GM21528 (cell line): ENCODE results near the gene GTF2H4.

Experiments used
- ATAC-seq: cut with Tn5 transposase; IDR thresholded peaks from one replicate; pipeline ENCODE4 v1.9.1; 2021; ENCODE audit warnings: mild to moderate bottlenecking, moderate library complexity; ENCODE audit not compliant: unreplicated experiment, low FRiP score

The GTF2H4 gene

DNA sequence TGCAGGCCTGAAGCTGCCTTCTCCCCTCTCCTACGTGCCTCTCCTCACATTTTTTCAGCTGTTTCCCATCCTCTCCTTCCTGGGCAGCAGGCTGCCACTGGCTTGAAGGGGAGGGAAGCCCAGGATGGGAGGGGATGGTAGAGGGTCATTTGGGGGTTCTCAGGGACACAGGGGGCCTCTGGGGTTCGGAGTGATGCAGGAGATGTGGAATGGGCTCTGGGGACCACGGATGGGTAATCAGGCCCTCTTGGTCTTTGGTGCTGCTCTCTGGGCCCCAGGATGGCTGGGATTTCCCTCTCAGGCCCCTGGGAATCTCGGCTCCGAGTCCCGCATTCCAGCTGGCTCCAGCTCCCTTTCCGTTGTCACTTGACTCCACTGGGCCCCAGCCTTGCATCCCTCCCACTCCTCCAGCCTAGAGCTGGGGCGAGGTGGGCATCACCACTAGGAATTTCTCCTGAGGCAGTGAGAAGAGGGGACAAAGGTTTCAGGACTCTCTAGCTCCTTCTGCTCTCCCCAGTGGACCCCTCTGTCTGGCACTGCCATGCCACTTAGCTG lies 25.7 kb upstream of the GTF2H4 start:
- no peak for ATAC-seq

DNA sequence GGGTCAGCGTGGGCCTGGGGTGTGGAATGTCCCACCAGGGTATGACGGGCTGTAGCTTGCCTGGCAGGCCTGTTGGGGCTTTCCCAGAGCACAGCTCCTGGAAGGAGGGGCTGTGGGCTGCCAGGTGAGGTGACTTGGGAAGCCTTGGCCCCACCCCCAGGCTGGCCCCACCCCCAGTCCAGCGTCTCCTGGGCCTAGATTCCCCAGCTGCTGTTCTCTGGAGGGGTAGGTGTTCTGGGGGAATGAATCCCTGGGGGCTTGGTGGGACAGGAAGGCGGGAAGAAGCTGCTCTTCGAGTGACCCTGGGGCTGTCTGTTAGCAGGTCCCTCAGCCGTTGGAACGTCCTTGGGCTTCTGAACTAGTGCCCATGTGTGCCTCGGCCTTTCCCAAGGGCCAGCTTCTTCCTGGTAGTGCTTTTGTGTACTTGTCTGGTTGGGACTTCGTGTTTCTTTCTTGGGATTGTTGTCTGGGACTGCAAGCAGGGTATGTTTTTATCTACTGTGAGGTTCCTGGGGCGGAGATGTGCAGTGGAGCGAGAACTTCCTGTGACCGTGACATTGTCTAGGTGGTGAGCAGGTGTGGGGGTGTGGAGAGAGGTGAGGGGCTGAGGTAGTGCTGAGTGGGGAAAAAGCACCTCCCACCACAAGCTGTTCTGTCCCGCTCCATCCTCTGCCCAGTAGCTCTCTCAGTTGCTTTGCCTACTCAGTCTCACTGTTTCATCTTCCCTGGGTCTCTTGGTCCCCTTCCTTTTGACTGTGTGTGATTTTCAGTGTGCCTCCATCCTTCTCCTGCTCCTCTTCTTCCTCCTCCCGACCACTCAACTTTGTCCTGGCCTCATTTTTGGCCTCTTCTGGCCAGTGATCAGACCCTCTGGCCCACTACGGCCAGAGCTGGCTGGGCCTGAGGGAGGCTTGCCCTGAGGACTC lies 25.0 kb upstream of the GTF2H4 start:
- no peak for ATAC-seq

DNA sequence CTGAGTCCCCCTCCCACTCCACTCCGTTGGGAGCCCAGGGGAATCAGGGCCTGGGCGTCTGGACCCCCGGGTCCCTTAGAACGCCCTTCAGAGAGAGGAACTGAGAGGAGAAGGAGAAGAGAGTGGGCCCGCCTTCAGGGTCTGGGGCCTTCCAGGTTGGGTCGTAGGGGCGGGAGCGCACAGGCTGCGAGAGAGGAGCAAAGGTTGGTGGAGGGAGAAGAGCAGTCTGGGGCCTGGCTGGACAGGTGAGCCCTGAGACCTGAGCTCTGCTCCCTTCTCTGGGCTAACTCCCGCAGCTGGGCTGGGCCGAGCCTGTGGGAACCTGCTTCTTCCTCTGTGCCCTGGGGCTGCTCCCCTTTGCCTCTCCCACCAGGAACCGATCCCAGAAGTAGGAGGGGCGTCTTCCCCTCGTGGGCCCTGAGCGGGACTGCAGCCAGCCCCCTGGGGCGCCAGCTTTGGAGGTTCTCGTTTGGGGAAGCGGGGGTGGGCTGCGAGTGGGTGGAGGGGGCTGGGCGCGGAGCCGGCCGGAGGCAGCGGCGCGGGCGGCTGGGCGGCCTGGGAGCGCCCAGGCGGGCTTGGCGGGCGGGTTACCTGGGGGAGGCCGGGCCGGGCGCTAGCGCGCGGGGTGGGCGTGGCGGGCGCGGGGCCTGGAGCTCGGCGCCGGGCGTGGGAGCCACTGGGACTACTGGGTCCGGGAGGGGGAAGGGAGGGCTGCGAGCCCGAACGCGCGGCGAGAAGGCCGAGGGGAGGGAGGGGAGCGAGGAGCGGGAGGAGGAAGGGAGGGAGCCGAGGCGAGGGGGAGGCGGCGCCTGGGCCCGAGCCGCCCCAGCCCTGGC lies 24.1 kb upstream of the GTF2H4 start, which contains the start of gene DDR1:
TSS of gene DDR1 (plus strand) at position 835 of the 836 bp plus-strand sequence. CDS start 4,211 bp downstream, outside the sequence.
- no peak for ATAC-seq

DNA sequence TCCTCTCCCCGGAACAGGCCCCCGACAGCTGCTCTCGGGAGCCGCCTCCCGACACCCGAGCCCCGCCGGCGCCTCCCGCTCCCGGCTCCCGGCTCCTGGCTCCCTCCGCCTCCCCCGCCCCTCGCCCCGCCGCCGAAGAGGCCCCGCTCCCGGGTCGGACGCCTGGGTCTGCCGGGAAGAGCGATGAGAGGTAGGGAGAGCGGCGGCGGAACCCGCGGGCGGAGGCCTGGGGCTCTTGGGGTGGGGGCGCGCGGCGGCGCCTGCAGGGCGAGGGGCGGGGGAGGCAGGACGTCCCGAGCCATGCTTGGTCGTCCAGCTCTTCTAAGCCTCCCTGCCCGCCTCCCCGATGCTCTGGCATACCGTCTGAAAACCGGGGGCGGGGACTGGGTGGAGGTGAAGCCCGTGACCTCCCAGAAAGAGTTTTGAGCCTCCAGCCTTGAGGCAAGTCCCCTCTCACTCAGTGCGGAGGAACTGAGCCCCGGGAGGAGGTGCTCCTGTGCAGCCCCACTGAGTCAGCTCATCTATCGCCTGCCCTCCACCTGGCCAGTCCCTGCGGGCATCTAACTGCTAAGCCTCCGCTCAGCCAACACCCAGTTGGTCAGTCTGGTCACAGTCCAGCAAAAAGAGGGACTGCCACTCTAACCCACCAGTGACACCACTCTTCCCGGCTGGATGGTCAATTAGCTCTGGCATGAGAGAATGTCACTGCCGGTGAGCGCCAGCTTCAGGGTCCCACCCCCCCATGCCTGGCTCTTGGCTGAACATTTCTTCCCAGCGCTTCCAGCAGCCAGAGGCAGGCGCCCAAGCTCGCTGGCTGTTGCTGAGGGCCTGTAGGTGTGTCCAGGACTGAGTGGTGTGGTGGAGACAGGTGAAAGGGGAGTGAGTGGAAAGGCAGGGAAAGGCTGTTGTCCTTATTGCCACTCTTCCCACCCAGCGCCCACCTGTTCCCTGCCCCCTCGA lies 23.2 kb upstream of the GTF2H4 start:
- no peak for ATAC-seq

DNA sequence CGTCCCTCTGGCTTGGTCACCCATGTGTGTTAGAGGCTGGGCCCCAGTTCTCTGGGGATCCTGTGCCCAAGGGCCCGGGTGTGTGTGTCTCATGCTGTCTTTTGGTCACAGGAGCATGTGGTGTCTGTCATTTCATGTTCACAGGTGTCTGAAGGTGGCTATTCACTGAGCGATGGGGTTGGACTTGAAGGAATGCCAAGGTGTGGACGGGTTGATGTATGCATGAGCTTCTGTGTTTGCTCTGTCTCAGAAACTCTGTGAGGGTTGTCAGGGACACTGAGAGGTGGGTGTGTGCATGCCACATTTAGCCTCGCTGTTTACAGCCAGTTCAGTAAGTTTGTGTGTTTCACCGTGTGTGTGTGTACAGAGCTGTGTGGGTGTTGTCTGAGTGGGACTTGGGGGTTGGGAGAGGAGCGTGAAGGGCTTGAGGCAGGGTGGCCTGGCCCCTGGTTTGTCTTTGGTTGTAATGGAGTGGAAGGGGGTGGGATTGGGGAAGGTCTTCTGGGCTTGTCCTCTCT lies 22.5 kb upstream of the GTF2H4 start:
- no peak for ATAC-seq

DNA sequence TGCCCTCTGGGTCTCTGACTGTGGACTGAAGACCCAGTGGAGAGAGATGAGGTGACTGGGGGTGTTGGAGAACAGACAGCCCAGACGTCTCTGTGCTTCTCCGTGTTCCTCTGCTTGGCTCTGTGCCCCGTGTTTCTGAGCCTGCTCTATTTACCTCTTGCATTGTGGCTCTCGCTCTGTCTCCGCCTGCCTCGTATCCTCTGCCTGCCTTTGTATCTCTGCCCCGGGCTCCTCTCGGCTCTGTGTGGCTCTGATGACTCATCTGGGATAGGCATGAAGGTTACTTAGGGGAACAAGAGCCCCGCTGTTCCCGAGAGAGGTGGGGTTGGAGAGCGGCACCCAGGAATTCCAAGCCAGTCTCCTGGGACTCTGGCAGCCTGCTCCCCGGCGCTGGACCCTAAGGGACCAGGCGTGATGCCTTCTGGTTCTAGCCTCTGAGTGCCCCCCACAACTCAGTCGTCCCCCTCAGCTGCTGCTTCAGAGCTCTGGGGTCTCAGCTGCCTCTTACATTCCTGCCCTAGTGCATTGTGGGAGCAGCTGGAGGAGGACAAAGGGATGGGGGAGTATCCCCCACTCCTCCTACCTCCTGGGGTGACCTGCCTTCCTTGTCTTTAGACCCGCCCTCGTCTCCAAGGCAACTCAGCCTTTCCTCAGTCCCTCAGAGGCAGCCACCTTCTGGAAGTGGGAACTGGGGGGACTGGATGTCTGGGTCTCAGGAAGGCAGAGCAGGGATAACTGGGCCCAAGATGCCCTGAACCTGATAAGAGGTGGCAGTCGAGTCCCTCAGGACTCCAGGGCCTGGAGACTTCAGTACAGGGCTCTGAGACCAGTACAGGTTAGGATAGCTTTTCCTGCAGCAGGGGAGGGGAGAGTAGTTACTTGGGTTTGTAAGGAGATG lies 21.8 kb upstream of the GTF2H4 start:
- ATAC-seq: no peak

DNA sequence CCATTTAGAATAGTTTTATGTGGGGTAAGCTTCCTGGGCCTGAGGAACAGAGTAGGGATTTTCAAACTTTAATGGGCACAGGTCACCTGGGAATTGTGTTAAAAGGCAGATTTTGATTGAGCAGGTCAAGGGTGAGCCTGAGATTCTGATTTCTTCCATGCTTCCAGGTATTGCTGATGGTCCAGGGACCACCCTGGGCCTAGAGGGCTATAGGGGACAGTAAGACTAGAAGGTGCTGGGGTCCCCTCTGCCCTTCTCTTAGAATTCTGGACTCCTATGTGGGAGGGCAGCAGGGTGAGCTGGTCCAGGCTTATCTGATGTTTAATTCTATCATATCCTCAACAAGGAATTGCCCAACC lies 21.1 kb upstream of the GTF2H4 start:
- ATAC-seq: no peak

DNA sequence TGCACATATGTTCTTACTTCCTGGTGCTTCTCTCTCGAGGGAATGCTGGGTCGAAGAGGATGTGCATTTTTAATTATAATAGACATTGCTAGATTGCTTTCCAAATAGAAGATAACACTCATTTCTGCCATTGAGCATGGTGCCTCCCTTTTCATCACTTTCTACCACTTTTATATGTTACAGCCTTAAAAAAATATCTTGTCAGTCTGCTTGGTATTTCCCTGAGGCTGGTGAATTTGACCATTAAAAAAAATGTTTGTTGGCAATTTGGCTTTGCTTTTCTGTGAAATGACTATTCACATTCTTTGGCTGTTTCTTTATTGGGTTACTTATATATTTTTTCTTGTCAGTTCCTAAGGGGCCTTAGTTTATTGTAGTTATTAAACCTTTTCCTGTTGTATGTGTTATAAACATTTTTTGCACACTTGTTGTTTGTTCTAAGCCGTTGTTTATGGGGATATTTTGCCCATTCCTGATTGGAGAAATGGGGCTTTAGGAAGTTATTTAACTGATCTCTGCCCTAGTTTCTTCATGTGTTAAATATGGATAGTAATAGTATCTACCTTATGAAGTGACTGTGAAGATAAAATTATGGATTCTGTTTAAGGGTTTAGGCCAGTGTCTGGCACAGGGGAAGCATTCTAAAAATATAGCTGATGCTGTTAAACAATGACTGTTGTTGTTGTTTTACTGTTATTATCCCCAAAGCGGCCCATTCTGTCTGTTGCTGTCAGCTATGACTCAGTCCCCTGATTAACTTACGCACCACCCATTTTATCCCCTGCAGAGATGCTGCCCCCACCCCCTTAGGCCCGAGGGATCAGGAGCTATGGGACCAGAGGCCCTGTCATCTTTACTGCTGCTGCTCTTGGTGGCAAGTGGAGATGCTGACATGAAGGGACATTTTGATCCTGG lies 19.8 kb upstream of the GTF2H4 start:
- no peak for ATAC-seq

DNA sequence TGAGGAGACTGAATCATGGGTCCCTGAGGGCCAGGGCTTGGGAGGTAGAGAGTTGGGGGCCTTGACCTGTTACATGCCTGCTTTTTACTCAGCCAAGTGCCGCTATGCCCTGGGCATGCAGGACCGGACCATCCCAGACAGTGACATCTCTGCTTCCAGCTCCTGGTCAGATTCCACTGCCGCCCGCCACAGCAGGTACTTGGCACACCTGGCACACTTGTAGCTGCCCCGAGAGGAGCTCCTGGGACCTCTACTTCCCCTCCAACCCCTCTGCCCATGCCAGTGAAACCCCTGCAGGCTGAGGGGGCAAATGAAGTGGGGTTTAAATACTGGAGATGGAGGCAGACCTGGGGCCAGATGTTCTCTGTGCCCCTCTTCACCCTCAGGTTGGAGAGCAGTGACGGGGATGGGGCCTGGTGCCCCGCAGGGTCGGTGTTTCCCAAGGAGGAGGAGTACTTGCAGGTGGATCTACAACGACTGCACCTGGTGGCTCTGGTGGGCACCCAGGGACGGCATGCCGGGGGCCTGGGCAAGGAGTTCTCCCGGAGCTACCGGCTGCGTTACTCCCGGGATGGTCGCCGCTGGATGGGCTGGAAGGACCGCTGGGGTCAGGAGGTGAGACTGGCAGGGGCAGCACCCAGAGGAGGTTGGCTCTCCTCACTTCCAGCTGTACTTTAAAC lies 19.1 kb upstream of the GTF2H4 start:
- no peak for ATAC-seq

DNA sequence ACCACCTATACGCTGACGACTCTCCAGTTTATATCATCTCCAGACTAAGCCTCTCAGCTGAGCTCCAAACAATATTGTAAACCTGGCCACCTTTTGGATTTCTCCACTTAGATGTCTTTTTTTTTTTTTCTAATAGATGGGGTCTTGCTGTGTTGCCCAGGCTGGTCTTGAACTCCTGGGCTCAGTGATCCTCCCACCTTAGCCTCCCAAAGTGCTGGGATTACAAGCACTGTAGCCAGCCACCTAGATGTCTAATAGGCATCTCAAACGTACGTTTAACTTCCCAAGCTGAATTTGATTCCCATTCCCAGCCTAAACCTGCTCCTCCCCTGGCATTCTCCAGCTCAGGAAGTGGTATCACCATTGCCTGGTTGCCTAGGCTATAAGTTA lies 18.5 kb upstream of the GTF2H4 start:
- no peak for ATAC-seq

DNA sequence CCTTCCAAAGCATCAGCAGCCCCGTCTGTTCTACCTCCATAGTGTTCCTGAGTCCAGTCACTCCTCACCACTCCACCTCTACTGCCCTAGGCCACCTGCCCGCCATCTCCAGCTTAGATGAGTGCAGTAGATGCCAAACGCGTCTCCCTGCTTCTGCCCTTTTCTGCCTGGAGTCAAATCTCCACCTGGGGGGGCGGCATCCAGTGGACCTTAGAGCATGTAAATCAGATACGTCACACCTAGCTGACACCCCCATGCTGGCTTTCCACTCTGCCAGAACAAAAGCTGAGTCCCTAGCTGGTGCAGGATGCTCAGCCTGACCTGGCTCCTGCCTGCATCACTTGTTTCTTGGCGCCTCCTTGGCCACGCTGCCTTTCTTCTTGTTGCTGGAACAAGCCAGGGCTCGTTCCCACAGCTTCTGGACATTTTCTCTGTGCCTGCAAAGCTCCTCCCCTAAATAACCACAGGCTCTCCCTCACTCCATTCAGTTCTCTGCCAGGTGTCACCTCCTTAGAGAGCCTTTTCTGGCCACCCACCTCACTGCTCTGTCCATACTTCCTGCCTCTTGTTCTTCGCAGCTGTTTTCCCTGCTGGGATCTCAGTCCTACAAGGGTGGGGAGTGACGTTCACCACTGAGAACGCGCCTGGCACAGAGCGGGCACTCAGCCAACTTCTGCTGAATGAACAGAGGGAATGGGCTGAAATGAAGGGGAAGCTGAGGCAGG lies 17.9 kb upstream of the GTF2H4 start:
- ATAC-seq: no peak

DNA sequence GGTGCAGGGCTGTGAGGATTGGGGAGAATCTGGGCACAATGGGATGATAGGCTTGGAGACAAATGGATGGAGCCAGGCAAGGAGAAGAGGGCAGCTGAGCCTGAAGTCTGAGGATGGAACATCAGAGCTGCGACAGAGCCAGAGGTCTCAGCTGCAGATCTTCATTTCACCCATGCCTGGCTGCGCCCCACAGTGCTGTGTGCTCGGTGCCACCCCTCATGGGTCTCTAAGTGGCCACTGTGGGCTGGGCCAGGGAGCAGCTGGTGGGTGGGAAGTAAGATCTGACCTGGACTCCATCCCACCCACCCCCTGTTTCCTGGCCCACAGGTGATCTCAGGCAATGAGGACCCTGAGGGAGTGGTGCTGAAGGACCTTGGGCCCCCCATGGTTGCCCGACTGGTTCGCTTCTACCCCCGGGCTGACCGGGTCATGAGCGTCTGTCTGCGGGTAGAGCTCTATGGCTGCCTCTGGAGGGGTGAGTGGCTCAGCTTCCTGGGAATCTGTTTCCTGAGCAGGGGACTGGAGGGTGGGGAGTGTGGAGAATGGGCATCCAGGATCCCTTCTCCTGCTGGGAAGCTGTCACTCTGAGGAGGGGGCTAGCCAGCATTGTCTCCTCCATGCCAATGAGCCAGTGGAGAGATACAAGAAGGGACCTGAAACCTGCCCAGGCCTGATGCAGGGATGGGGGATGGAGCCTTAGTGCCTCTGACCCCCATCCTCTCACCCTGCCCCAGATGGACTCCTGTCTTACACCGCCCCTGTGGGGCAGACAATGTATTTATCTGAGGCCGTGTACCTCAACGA lies 17.2 kb upstream of the GTF2H4 start:
- ATAC-seq: no peak

DNA sequence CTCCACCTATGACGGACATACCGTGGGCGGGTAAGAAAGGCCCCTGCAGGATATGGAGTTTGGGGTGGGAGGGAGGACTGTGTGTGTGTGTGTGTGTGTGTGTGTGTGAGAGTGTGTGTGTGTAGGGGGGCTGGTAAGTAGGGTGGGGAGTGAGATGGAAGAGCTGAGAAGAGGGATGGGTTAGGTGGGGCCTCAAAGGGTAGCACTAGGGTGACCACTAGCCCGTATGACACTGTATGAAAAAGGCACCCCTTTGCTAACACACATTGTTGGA lies 16.6 kb upstream of the GTF2H4 start:
- no peak for ATAC-seq

DNA sequence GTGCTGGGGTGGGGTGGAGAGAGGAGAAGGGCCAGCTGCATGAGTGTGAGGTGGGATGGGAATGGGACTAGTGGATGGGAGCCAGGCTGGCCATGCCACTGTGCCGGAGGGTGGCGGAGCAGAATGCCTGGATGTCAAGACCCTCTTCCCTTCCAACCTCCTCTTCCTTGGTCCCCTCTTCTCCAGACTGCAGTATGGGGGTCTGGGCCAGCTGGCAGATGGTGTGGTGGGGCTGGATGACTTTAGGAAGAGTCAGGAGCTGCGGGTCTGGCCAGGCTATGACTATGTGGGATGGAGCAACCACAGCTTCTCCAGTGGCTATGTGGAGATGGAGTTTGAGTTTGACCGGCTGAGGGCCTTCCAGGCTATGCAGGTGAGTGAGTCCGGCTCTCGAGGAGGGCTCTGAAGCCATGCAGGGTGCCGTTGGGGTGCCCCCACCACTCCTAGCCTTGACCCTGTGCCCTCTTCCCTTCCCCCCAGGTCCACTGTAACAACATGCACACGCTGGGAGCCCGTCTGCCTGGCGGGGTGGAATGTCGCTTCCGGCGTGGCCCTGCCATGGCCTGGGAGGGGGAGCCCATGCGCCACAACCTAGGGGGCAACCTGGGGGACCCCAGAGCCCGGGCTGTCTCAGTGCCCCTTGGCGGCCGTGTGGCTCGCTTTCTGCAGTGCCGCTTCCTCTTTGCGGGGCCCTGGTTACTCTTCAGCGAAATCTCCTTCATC lies 16.0 kb upstream of the GTF2H4 start:
- ATAC-seq: no peak

DNA sequence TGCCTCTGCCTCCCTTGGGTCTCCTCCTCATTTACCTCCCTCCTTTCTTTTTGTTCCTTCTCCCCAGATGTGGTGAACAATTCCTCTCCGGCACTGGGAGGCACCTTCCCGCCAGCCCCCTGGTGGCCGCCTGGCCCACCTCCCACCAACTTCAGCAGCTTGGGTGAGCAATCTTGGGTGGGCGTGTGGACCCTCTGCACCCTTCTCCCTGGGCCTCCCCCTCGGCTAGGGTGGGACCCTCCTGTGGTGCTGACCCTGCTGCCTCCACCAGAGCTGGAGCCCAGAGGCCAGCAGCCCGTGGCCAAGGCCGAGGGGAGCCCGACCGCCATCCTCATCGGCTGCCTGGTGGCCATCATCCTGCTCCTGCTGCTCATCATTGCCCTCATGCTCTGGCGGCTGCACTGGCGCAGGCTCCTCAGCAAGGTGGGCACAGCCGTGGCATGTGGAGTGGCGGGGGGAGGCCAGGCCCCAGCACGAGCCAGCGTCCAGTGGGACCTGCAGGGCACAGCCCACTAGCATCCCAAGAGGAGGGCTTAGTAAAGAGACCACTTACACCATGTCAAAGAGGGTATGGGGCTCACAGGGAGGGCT lies 14.9 kb upstream of the GTF2H4 start:
- ATAC-seq: no peak
